Lung (tissue), 12 donors: ENCODE measurements around the gene DPP7. TPM values are rescaled to one million over a fixed set of nuclear protein-coding genes. Genes with fewer than 3 reads are reported as not detected.

Source experiments
- ATAC-seq: fragments of 200-7000 bp; cut with Tn5 transposase; one replicate; pipeline ENCODE4 v1.9.1; 2020; ENCODE audit warnings: moderate number of reproducible peaks; ENCODE audit not compliant: insufficient read depth, low FRiP score
- DNase-seq, 3 donors: peaks; one replicate each; pipeline ENCODE4 v3.0.0-alpha.2; 2013 to 2017
- H3K27ac ChIP-seq, 2 donors: one replicate each; pipeline ENCODE4 v1.5.1; 2013; ENCODE audit warnings: mild to moderate bottlenecking in 2 of 2, moderate library complexity in 2 of 2, control low read depth in 1 of 2, inconsistent platforms in 1 of 2, low read depth in 1 of 2, low read length in 1 of 2
- H3K27me3 ChIP-seq, 3 donors: one replicate each; pipeline ENCODE4 v1.5.1; 2013; ENCODE audit warnings: low read length in 2 of 3; ENCODE audit not compliant: control insufficient read depth in 3 of 3, insufficient read depth in 3 of 3
- H3K36me3 ChIP-seq, 4 donors: one replicate each; pipeline ENCODE4 v1.5.1; 2013; ENCODE audit warnings: low read length in 4 of 4, mild to moderate bottlenecking in 1 of 4, moderate library complexity in 1 of 4; ENCODE audit not compliant: control insufficient read depth in 4 of 4, insufficient read depth in 4 of 4
- H3K4me1 ChIP-seq, 5 donors: one replicate each; pipeline ENCODE4 v1.5.1; 2013; ENCODE audit warnings: low read length in 5 of 5, mild to moderate bottlenecking in 2 of 5, moderate library complexity in 1 of 5; ENCODE audit not compliant: control insufficient read depth in 5 of 5, insufficient read depth in 5 of 5
- H3K4me3 ChIP-seq: one replicate; pipeline ENCODE4 v1.5.1; 2013; ENCODE audit warnings: mild to moderate bottlenecking, control low read depth, moderate library complexity
- H3K9ac ChIP-seq, 2 donors: one replicate each; pipeline ENCODE4 v1.5.1; 2013; ENCODE audit warnings: low read length in 2 of 2, control low read depth in 1 of 2; ENCODE audit not compliant: insufficient read depth in 1 of 2
- H3K9me3 ChIP-seq, 4 donors: one replicate each; pipeline ENCODE4 v1.5.1; 2013; ENCODE audit warnings: low read length in 3 of 4, mild to moderate bottlenecking in 1 of 4, moderate library complexity in 1 of 4; ENCODE audit not compliant: control insufficient read depth in 4 of 4, insufficient read depth in 3 of 4
- CTCF ChIP-seq: IDR thresholded peaks from 2 replicates; pipeline ENCODE4 v1.5.1; 2012; ENCODE audit warnings: mild to moderate bottlenecking; ENCODE audit errors: control extremely low read depth, extremely low read depth
- WGBS, 2 donors: extraction: QIAGEN DNeasy Blood & Tissue Kit; methylation state at CpG; one replicate each; pipeline ENCODE4 v1.1.7; 2013; 5-methylcytosine and 5-hydroxymethylcytosine counted together
- polyA plus RNA-seq, 2 donors: library from polyadenylated mRNA; stranded (reverse); fragments of 200-250 nt; gene quantifications; one replicate each; pipeline ENCODE4 v1.2.1, GENCODE V29; 2013
- total RNA-seq, 2 donors: library from RNA; depleted of rRNA in 1 of 2; stranded (reverse); fragments of >200 nt in 1 of 2; gene quantifications; one replicate each; pipeline ENCODE4 v1.2.1, GENCODE V29; 2014 to 2021
- donor health status: control.
- donor health status: control.
- donor health status: Bipolar disorder and iron deficiency.
- donor health status: healthy.
- donor health status: DM: yes; HTN: yes; CAD: no.

DPP7 gene
- total and polyA plus RNA-seq, 4 donors, result 48.0 to 436 (median 228) TPM

GRCh38 chr9:137112564-137113384, 1.8 kb downstream of the DPP7 start:
- Histone ChIP-seq H3K27me3 (peaks cover 0 to 10% (median 10%) of the 10 kb centered on the region in 3 donors), H3K9ac (no peak overlapping the region), H3K4me3 (no peak overlapping the region), H3K4me1 (peaks cover 0 to 11% (median 0%) of the 10 kb centered on the region in 5 donors), H3K27ac (no peak overlapping the region), H3K9me3 (no peaks in the 10 kb centered on the region), H3K36me3 (peaks cover 0 to 50% (median under 1%) of the 10 kb centered on the region in 4 donors)
- ATAC-seq (no peak), DNase-seq (no peak)
- no peak for TF ChIP-seq CTCF
- 97% methylated on average over 41 to 42 of the region's 42 CpGs for WGBS, 2 donors

- Histone ChIP-seq H3K9ac (no peak overlapping the region), H3K4me3 (no peak overlapping the region), H3K9me3 (no peaks in the 10 kb centered on the region), H3K27ac (no peak overlapping the region), H3K36me3 (peaks cover 0 to 57% (median 4%) of the 10 kb centered on the region in 4 donors), H3K4me1 (peaks cover 0 to 11% (median 0%) of the 10 kb centered on the region in 5 donors), H3K27me3 (peaks cover 0 to 10% (median 8%) of the 10 kb centered on the region in 3 donors)
- TF ChIP-seq CTCF, result no peak
- ATAC-seq, result no peak
- no peak for DNase-seq
- WGBS, 2 donors, result 90 to 93% methylated on average over 34 to 35 of the region's 35 CpGs
Observed at GRCh38 chr9:137111788-137112563, 2.6 kb downstream of the DPP7 start.

- DNase-seq (no peak), ATAC-seq (no peak)
- Histone ChIP-seq H3K27me3 (peaks cover 0 to 10% (median 6%) of the 10 kb centered on the region in 3 donors), H3K9ac (no peak overlapping the region), H3K9me3 (no peaks in the 10 kb centered on the region), H3K27ac (no peak overlapping the region), H3K4me3 (no peak overlapping the region), H3K4me1 (peaks cover 0 to 11% (median 0%) of the 10 kb centered on the region in 5 donors), H3K36me3 (peaks cover 0 to 65% (median 6%) of the 10 kb centered on the region in 4 donors)
- TF ChIP-seq CTCF, result no peak
- WGBS, 2 donors, result 89 to 94% methylated on average over 28 of the region's 28 CpGs
Observed at GRCh38 chr9:137110911-137111787, 3.4 kb downstream of the DPP7 start.
